ENCODE data around the gene DYRK3.

DNA sequence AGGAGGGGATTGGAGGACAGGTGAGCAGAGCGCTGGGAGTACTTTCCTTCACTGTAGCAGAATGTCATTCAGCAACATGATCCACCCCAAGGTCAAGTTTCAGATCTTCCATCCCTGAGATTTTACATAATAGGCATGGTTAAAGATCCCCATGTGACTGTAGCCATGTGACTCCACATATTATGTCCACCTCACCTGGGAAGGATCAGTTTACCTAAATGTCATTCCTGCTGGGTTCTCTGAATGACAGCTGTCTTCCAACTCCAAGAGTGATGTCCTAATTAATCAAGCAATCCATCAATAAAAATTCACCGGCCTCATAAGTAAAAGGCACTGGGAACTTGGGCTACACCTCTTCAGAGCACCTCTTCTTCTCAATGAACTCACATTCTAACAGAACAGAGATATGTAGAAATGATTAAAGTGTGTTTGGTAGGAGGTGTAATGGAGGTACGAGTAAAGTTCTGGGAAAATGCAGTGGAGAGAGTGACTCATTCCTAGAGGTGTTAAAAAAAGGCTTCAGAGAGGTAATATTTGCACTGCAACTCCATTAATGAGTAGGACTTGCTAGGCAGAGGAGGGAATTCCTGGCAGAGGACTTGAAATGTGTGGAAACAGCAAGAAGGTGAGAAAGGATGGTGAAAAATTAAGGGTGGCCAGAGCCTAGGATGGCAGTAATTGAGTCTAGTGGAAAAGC, 27.2 kb downstream of the DYRK3 start:
- TF ChIP-seq CTCF (IDR thresholded peaks at IDR 0.05) (no peak), POLR2A (IDR thresholded peaks at IDR 0.05) (no peak)
